Measurements from ENCODE around the gene DUSP22.

The DUSP22 gene

DNA sequence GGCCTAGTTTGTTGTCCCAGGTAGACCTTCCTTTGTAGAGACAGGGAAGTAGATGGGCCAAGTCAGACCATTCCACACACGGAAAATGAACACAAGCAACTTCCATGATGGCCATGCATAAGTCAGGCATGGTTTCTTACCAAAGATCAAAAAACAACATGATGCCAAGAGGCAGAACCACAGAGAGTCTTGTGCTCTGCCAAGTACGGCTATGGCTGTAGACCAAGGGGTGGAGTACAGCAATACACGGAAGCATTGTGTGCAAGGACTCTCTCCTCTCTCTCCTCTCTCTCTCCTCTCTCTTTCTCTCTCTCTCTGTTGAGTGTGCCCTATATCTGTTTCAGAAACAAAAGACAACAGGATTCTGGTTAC, 4.8 kb upstream of the DUSP22 start:
- no peak for TF ChIP-seq TAF1 (IDR thresholded peaks at IDR 0.05; ENCODE audit: borderline replicate concordance, insufficient read depth, low read length)
- no peak for TF ChIP-seq FOXP2 (optimal IDR thresholded peaks at IDR 0.05; ENCODE audit: borderline replicate concordance, extremely low read depth, extremely low read length, insufficient read depth)
- no peak for TF ChIP-seq SIN3A (IDR thresholded peaks at IDR 0.05; ENCODE audit: borderline replicate concordance, insufficient read depth, low read length)
- TF ChIP-seq POLR2AphosphoS5 (IDR thresholded peaks at IDR 0.05; ENCODE audit: low read depth, low read length), result no peak
- TF ChIP-seq, protein P1, sequence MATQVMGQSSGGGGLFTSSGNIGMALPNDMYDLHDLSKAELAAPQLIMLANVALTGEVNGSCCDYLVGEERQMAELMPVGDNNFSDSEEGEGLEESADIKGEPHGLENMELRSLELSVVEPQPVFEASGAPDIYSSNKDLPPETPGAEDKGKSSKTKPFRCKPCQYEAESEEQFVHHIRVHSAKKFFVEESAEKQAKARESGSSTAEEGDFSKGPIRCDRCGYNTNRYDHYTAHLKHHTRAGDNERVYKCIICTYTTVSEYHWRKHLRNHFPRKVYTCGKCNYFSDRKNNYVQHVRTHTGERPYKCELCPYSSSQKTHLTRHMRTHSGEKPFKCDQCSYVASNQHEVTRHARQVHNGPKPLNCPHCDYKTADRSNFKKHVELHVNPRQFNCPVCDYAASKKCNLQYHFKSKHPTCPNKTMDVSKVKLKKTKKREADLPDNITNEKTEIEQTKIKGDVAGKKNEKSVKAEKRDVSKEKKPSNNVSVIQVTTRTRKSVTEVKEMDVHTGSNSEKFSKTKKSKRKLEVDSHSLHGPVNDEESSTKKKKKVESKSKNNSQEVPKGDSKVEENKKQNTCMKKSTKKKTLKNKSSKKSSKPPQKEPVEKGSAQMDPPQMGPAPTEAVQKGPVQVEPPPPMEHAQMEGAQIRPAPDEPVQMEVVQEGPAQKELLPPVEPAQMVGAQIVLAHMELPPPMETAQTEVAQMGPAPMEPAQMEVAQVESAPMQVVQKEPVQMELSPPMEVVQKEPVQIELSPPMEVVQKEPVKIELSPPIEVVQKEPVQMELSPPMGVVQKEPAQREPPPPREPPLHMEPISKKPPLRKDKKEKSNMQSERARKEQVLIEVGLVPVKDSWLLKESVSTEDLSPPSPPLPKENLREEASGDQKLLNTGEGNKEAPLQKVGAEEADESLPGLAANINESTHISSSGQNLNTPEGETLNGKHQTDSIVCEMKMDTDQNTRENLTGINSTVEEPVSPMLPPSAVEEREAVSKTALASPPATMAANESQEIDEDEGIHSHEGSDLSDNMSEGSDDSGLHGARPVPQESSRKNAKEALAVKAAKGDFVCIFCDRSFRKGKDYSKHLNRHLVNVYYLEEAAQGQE (IDR thresholded peaks at IDR 0.05; ENCODE audit: insufficient read depth in 1 of 2, low read depth in 2 of 2, low read length in 2 of 2), result no peak

DNA sequence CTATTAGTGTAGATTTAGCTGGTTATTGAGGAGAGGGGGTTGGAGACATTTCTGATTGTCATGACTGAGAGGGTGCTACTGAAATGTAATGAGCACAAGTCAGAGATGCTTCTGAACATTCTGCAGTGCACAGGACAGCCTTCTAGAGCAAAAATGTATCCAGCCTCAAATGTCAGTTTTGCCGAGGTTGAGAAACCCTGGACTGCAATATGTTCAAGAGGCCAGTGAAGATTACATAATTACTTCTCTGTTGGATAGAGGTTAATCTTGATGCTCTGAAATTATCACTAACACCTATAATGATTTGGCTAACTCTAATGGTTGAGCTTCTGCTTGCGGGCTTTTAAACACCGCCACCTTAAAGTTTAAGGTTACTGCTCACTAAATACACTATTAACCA, 3.4 kb upstream of the DUSP22 start:
- TF ChIP-seq POLR2AphosphoS5 (IDR thresholded peaks at IDR 0.05; ENCODE audit: low read depth, low read length) (no peak), TAF1 (IDR thresholded peaks at IDR 0.05; ENCODE audit: borderline replicate concordance, insufficient read depth, low read length) (no peak), FOXP2 (optimal IDR thresholded peaks at IDR 0.05; ENCODE audit: borderline replicate concordance, extremely low read depth, extremely low read length, insufficient read depth) (no peak), SIN3A (IDR thresholded peaks at IDR 0.05; ENCODE audit: borderline replicate concordance, insufficient read depth, low read length) (no peak)
- TF ChIP-seq, protein P1 (IDR thresholded peaks at IDR 0.05; ENCODE audit: insufficient read depth in 1 of 2, low read depth in 2 of 2, low read length in 2 of 2), result no peak

DNA sequence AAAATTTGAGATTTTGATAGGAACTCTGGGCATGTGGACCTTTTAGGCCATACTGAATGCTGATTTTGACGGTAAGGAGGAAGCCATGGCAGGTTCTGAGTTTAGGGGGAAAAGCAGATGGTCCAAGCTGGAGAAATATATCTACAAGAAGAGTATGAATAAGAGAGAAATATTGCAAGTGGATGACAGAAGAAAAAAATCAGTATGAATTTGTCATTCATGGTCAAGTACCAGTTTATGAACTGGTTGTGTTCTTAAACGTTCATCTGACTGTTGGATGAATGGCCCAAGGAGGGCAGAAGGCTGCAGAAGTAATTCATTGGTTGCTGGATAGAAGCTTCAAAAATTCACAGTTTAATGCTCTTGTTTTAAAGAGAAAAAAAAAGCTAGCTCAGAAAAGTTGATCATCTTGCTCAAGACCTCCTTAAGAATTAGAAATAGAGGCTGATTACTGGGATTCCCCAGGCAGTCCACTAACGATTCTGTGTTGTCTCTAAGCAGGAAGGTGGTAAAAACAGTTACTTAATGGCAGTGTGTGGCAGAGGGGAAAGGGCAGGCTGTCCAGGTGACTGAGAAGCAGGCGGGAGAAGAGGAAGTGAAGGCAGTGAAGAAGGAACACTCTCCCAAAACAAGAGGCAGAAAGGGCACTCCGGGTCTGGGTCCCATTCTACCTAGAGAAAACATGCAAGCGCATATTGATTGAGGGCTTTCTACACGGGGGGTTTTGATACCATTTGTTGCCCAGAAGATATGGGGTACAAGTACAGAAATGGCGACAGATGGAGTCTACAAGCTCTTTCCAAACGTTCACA, 2.0 kb upstream of the DUSP22 start:
- TF ChIP-seq, protein P1 (IDR thresholded peaks at IDR 0.05; ENCODE audit: insufficient read depth in 1 of 2, low read depth in 2 of 2, low read length in 2 of 2), result no peak
- TF ChIP-seq FOXP2 (optimal IDR thresholded peaks at IDR 0.05; ENCODE audit: borderline replicate concordance, extremely low read depth, extremely low read length, insufficient read depth), result no peak
- no peak for TF ChIP-seq TAF1 (IDR thresholded peaks at IDR 0.05; ENCODE audit: borderline replicate concordance, insufficient read depth, low read length)
- no peak for TF ChIP-seq SIN3A (IDR thresholded peaks at IDR 0.05; ENCODE audit: borderline replicate concordance, insufficient read depth, low read length)
- TF ChIP-seq POLR2AphosphoS5 (IDR thresholded peaks at IDR 0.05; ENCODE audit: low read depth, low read length), result no peak

DNA sequence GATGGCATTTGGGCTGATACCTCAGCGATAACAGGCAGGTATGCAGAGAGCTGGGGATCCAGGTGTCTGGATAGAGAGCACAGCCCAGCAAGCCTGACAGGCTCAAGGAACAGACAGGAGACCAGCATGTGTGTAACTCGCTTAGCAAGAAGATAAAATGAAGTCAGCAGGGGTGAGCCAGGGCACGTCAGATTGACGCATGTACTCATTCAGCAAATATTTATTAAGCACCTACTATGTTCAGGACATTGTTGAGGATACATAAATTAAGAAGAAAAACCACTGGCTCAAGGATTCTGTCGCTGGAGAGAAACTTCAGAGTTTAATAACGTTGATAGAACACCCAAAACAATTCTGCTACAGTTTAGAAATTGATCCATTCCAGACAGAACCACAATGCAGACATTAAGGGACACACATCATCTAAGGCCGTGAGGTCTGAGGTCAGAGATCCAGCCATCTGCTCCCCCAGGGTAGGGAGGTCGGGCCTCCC, 1.0 kb upstream of the DUSP22 start:
- TF ChIP-seq SIN3A (IDR thresholded peaks at IDR 0.05; ENCODE audit: borderline replicate concordance, insufficient read depth, low read length) (no peak), TAF1 (IDR thresholded peaks at IDR 0.05; ENCODE audit: borderline replicate concordance, insufficient read depth, low read length) (no peak), FOXP2 (optimal IDR thresholded peaks at IDR 0.05; ENCODE audit: borderline replicate concordance, extremely low read depth, extremely low read length, insufficient read depth) (no peak)

DNA sequence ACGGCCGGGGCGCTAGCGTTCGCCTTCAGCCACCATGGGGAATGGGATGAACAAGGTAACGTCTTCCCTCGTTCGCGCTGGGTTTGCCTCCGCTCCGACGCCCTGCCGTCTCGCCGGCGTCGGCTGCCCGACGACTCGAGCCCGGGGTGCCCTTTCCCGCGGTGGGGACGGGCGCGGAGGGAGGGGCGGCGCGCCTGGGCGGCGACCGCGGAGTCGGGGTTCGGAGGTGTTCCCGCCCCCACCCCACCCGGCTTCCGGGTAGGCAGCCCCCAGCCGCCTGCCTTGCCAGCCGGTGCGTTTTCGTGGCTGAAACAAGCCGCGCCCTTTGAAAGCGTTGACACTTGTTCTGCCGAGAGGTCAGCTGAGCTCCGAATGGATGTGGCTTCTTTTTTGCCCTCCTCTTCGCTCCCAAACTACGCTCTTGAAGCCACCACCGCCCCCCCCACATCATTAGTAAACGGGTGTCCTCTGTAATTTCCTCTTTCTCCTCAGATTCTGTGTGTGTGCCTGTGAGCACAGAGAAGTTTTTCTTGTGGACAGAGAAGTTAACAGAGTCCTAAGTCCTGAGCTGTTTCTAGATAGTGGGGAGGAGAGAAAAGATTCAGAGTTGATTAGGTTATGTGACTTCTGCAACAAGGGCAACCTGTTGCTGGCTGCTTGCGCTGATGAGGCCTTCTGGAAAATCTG, 362 bp downstream of the DUSP22 start:
- TF ChIP-seq SIN3A (IDR thresholded peaks at IDR 0.05; ENCODE audit: borderline replicate concordance, insufficient read depth, low read length) (no peak), FOXP2 (optimal IDR thresholded peaks at IDR 0.05; ENCODE audit: borderline replicate concordance, extremely low read depth, extremely low read length, insufficient read depth) (no peak), TAF1 (IDR thresholded peaks at IDR 0.05; ENCODE audit: borderline replicate concordance, insufficient read depth, low read length) (no peak), POLR2AphosphoS5 (IDR thresholded peaks at IDR 0.05; ENCODE audit: low read depth, low read length) (no peak)
- TF ChIP-seq, protein P1 (IDR thresholded peaks at IDR 0.05; ENCODE audit: insufficient read depth in 1 of 2, low read depth in 2 of 2, low read length in 2 of 2), result no peak

All from PFSK-1 (cell line).